Measurements from ENCODE around the gene SESN1. TPM values are rescaled to one million over a fixed set of nuclear protein-coding genes. Genes with fewer than 3 reads are reported as not detected.
"Not testable (repeated sequence)": the region's sequence is repeated elsewhere in the genome, so short reads cannot be mapped to it uniquely, and the experiment has no call there.

Gene SESN1
- total RNA-seq, 2 experiments from 2014 or later: 10.8 to 13.8 TPM

DNA sequence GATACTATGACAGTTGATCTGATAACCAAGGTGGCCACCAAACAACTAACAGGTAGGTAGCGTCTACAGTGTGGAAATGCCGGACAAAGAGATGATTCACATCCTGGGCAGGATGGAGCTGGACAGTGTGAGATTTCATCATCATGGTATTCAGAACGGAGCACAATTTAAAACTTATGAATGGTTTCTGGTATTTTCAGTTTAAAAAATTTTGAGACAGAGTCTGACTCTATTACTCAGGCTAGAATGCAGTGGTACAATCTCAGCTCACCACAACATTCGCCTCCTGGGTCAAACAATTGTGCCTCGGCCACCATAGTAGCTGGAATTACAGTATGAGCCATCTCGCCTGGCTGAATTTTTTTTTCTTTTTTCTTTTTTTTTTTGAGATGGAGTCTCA lies 44.5 kb upstream of the SESN1 start:
- TF ChIP-seq EZH2phosphoT487 (IDR thresholded peaks at IDR 0.05; ENCODE audit: borderline replicate concordance, low read depth, low read length): no peak
- no peak for TF ChIP-seq CTCF (conservative IDR thresholded peaks at IDR 0.05; ENCODE audit: low read length)
- no TSS peak for BruUV-seq (replicated peaks)
- Histone ChIP-seq H2AFZ (ENCODE audit: low read length) (no peak overlapping the region), H3K36me3 (ENCODE audit: insufficient read depth, low read length) (peaks cover 9% of the 10 kb centered on the region), H3K27ac (ENCODE audit: low read depth, low read length, poor library complexity, severe bottlenecking) (no peak overlapping the region), H3K9me2 (ENCODE audit: insufficient read depth, low read length) (no peaks in the 10 kb centered on the region), H3K4me3 (ENCODE audit: low read depth, low read length, poor library complexity, severe bottlenecking) (no peak overlapping the region), H3K9me3 (ENCODE audit: low read length) (no peaks in the 10 kb centered on the region), H3K79me2 (ENCODE audit: insufficient read depth, low read depth, low read length) (no peaks in the 10 kb centered on the region), H3K4me1 (ENCODE audit: insufficient read depth, low read length, poor library complexity, severe bottlenecking) (no peaks in the 10 kb centered on the region), H4K20me1 (ENCODE audit: insufficient read depth, low read length) (no peaks in the 10 kb centered on the region), H3K4me2 (ENCODE audit: low read length) (no peak overlapping the region)
- no peak for DNase-seq (ENCODE audit: low spot score)
- CTCF ChIA-PET (ENCODE audit: unreplicated experiment): no interaction called here
- POLR2A ChIA-PET: no interaction called here
- intact Hi-C loops (cut with micrococcal nuclease; ENCODE audit: unreplicated experiment): no loop called here

DNA sequence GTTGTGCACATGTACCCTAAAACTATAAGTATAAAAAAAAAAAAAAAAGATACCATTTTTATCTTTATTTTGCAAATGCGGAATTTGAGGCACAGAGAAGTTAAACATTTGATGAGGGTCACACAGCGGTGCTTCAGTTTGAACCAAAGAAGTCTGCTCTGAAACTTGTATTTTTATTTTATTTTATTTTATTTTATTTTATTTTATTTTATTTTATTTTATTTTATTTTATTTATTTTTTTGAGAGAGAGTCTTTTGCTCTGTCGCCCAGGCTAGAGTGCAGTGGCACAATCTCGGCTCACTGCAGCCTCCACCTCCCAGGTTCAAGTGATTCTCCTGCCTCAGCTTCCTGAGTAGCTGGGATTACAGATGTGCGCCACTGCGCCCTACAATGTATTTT lies 41.9 kb upstream of the SESN1 start:
- H3K9me2 ChIP-seq (ENCODE audit: insufficient read depth, low read length); H4K20me1 ChIP-seq (ENCODE audit: insufficient read depth, low read length); H3K9me3 ChIP-seq (ENCODE audit: low read length); intact Hi-C loops (cut with micrococcal nuclease; ENCODE audit: unreplicated experiment); H3K4me1 ChIP-seq (ENCODE audit: insufficient read depth, low read length, poor library complexity, severe bottlenecking); H3K27ac ChIP-seq (ENCODE audit: low read depth, low read length, poor library complexity, severe bottlenecking); H3K79me2 ChIP-seq (ENCODE audit: insufficient read depth, low read depth, low read length); POLR2A ChIA-PET; BruUV-seq (replicated peaks); H3K4me3 ChIP-seq (ENCODE audit: low read depth, low read length, poor library complexity, severe bottlenecking); H3K4me2 ChIP-seq (ENCODE audit: low read length); DNase-seq (ENCODE audit: low spot score); CTCF ChIA-PET (ENCODE audit: unreplicated experiment); H2AFZ ChIP-seq (ENCODE audit: low read length); H3K36me3 ChIP-seq (ENCODE audit: insufficient read depth, low read length): not testable (repeated sequence)

DNA sequence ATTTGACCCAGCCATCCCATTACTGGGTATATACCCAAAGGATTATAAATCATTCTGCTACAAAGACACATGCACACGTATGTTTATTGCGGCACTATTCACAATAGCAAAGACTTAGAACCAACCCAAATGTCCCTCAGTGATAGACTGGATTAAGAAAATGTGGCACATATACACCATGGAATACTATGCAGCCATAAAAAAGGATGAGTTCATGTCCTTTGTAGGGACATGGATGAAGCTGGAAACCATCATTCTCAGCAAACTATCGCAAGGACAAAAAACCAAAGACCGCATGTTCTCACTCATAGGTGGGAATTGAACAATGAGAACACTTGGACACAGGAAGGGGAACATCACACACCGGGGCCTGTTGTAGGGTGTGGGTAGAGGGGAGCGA lies 41.4 kb upstream of the SESN1 start:
- CTCF ChIA-PET (ENCODE audit: unreplicated experiment); DNase-seq (ENCODE audit: low spot score); H3K27ac ChIP-seq (ENCODE audit: low read depth, low read length, poor library complexity, severe bottlenecking); H3K4me2 ChIP-seq (ENCODE audit: low read length); H3K4me1 ChIP-seq (ENCODE audit: insufficient read depth, low read length, poor library complexity, severe bottlenecking); intact Hi-C loops (cut with micrococcal nuclease; ENCODE audit: unreplicated experiment); H3K4me3 ChIP-seq (ENCODE audit: low read depth, low read length, poor library complexity, severe bottlenecking); H4K20me1 ChIP-seq (ENCODE audit: insufficient read depth, low read length); H3K9me2 ChIP-seq (ENCODE audit: insufficient read depth, low read length); BruUV-seq (replicated peaks); H2AFZ ChIP-seq (ENCODE audit: low read length); POLR2A ChIA-PET; H3K9me3 ChIP-seq (ENCODE audit: low read length); H3K79me2 ChIP-seq (ENCODE audit: insufficient read depth, low read depth, low read length); H3K36me3 ChIP-seq (ENCODE audit: insufficient read depth, low read length): not testable (repeated sequence)

- H3K4me1 ChIP-seq (ENCODE audit: insufficient read depth, low read length, poor library complexity, severe bottlenecking); BruUV-seq (replicated peaks); H2AFZ ChIP-seq (ENCODE audit: low read length); intact Hi-C loops (cut with micrococcal nuclease; ENCODE audit: unreplicated experiment); H3K9me2 ChIP-seq (ENCODE audit: insufficient read depth, low read length); H3K36me3 ChIP-seq (ENCODE audit: insufficient read depth, low read length); H4K20me1 ChIP-seq (ENCODE audit: insufficient read depth, low read length); H3K9me3 ChIP-seq (ENCODE audit: low read length); H3K4me2 ChIP-seq (ENCODE audit: low read length); H3K4me3 ChIP-seq (ENCODE audit: low read depth, low read length, poor library complexity, severe bottlenecking); DNase-seq (ENCODE audit: low spot score); H3K27ac ChIP-seq (ENCODE audit: low read depth, low read length, poor library complexity, severe bottlenecking); H3K79me2 ChIP-seq (ENCODE audit: insufficient read depth, low read depth, low read length); CTCF ChIA-PET (ENCODE audit: unreplicated experiment): not testable (repeated sequence)
- POLR2A ChIA-PET: interaction anchor here (0.6 kb wide), 1 partner anchor 292 kb away, joined by 3 read pairs; no protein-coding TSS in a partner anchor
Observed at GRCh38 chr6:109135600-109135999, 41.0 kb upstream of the SESN1 start.

All from OCI-LY7 (cell line).